ENCODE results near the gene LMAN2.

GRCh38 chr5:177343777-177344176 is 7.7 kb downstream of the LMAN2 start:
- no peak for TF ChIP-seq CTCF (conservative IDR thresholded peaks at IDR 0.05; ENCODE audit: low read length)
- TF ChIP-seq EZH2phosphoT487 (IDR thresholded peaks at IDR 0.05; ENCODE audit: borderline replicate concordance): no peak
